HG03097 (cell line): ENCODE measurements around the gene TBC1D25.

Source experiments
- ATAC-seq: cut with Tn5 transposase; IDR thresholded peaks from one replicate; pipeline ENCODE4 v1.9.1; 2021; ENCODE audit not compliant: unreplicated experiment, low FRiP score

The TBC1D25 gene

GRCh38 chrX:48599341-48599740 lies 59.8 kb downstream of the TBC1D25 start:
- no peak for ATAC-seq

DNA sequence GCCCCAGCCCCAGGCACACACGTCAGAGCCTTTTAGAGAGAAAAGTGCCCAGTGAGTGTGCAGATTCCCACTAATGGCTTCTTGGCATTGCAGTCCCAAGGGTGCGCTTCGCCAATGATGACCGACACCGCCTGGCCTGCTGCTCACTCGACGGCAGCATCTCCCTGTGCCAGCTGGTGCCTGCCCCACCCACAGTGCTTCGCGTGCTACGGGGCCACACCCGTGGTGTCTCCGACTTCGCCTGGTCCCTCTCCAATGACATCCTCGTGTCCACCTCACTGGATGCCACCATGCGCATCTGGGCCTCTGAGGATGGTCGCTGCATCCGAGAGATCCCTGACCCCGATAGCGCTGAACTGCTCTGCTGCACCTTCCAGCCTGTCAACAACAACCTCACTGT lies 60.7 kb downstream of the TBC1D25 start:
- no peak for ATAC-seq

GRCh38 chrX:48601741-48602394 lies 62.4 kb downstream of the TBC1D25 start:
- ATAC-seq: no peak

GRCh38 chrX:48604701-48605100 lies 65.2 kb downstream of the TBC1D25 start:
- ATAC-seq: no peak

DNA sequence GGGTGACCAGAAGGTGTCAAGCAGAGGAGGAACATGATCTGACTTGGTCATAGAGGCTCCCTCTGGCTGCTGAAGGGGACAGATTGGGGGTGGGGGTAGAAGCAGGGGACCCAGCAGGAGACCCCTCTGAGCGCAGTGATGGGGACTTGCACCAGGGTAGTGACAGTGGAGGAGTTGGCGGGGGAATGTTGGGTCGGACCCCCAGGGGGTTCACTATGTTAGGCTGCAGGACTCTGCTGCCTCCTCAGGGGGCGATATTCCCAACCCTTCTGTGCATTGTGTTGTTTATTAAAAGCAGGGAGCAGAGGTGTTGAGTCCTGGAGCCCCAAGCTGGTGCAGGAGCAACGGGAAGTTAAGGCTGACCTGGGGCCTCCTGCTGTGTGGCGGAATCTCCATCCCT lies 66.6 kb downstream of the TBC1D25 start:
- ATAC-seq: no peak

- ATAC-seq: no peak
Observed at GRCh38 chrX:48611703-48612102, 72.2 kb downstream of the TBC1D25 start.
